ENCODE results near the gene UPF1. TPM values are rescaled to one million over a fixed set of nuclear protein-coding genes. Genes with fewer than 3 reads are reported as not detected.

UPF1 gene
- total RNA-seq, 3 donors from 2014 or later (not counting 1 experiment from before 2014, with no cell fraction given) = 123 to 140 (median 138) TPM

DNA sequence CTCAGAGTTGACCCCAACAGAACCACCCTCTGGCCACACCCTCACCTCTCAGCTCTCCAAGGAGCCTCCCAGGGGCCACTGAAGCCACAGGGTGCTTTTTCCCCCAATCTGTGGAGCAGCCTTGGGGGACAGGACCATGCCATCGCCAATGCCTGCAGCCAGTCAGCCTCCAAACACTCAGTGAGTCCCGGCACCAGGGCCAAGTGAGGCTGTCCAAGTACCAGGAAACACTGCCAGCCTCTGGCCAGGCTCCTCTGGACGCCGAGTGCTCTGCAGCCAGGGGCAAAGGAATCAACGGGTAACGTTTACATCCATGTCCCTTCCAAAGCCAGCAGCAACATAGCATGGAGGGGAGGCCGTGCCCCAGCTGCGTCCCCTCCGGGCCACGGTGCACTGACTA lies 31.1 kb upstream of the UPF1 start:
- H3K4me1 Mint-ChIP-seq = no peaks in the 10 kb centered on the region
- Histone ChIP-seq H3K36me3 (ENCODE audit: control insufficient read depth, insufficient read depth, low read length) (no peaks in the 10 kb centered on the region), H3K27me3 (ENCODE audit: control insufficient read depth, insufficient read depth, low read length) (peaks cover 11% of the 10 kb centered on the region), H3K4me3 (ENCODE audit: low read length) (no peak overlapping the region), H3K9me3 (ENCODE audit: control insufficient read depth, insufficient read depth, low read length) (no peaks in the 10 kb centered on the region), H3K27ac (ENCODE audit: low read length) (no peak overlapping the region), H3K4me1 (ENCODE audit: control insufficient read depth, insufficient read depth, low read length) (no peaks in the 10 kb centered on the region)
- no peak overlapping the region for H3K4me3 Mint-ChIP-seq
- H3K9me3 Mint-ChIP-seq = no peaks in the 10 kb centered on the region
- intact Hi-C loops (cut with micrococcal nuclease) = no loop called here
- ATAC-seq = no peak
- TF ChIP-seq, protein P1, sequence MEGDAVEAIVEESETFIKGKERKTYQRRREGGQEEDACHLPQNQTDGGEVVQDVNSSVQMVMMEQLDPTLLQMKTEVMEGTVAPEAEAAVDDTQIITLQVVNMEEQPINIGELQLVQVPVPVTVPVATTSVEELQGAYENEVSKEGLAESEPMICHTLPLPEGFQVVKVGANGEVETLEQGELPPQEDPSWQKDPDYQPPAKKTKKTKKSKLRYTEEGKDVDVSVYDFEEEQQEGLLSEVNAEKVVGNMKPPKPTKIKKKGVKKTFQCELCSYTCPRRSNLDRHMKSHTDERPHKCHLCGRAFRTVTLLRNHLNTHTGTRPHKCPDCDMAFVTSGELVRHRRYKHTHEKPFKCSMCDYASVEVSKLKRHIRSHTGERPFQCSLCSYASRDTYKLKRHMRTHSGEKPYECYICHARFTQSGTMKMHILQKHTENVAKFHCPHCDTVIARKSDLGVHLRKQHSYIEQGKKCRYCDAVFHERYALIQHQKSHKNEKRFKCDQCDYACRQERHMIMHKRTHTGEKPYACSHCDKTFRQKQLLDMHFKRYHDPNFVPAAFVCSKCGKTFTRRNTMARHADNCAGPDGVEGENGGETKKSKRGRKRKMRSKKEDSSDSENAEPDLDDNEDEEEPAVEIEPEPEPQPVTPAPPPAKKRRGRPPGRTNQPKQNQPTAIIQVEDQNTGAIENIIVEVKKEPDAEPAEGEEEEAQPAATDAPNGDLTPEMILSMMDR (IDR thresholded peaks at IDR 0.05) = no peak
- WGBS (ENCODE audit: insufficient coverage) = 82% methylated on average over 10 of the region's 10 CpGs
- no peaks in the 10 kb centered on the region for H3K36me3 Mint-ChIP-seq
- DNase-seq = no peak
- no peak overlapping the region for H3K27ac Mint-ChIP-seq
- H3K27me3 Mint-ChIP-seq (ENCODE audit: low read depth in 2 of 2) = peaks cover 8 to 9% of the 10 kb centered on the region in 2 donors

GRCh38 chr19:18802354-18802753 lies 29.4 kb upstream of the UPF1 start:
- intact Hi-C loops (cut with micrococcal nuclease) = no loop called here
- no peaks in the 10 kb centered on the region for H3K4me1 ChIP-seq (ENCODE audit: control insufficient read depth, insufficient read depth, low read length)
- no peaks in the 10 kb centered on the region for H3K36me3 Mint-ChIP-seq
- no peak overlapping the region for H3K4me3 Mint-ChIP-seq
- TF ChIP-seq, protein P1 (IDR thresholded peaks at IDR 0.05) = no peak
- H3K27ac Mint-ChIP-seq = no peak overlapping the region
- no peaks in the 10 kb centered on the region for H3K9me3 ChIP-seq (ENCODE audit: control insufficient read depth, insufficient read depth, low read length)
- ATAC-seq = no peak
- no peaks in the 10 kb centered on the region for H3K36me3 ChIP-seq (ENCODE audit: control insufficient read depth, insufficient read depth, low read length)
- no peaks in the 10 kb centered on the region for H3K9me3 Mint-ChIP-seq
- peaks cover 3 to 4% of the 10 kb centered on the region in 2 donors for H3K27me3 Mint-ChIP-seq (ENCODE audit: low read depth in 2 of 2)
- H3K27me3 ChIP-seq (ENCODE audit: control insufficient read depth, insufficient read depth, low read length) = peaks cover 8% of the 10 kb centered on the region
- no peaks in the 10 kb centered on the region for H3K4me1 Mint-ChIP-seq
- no peak for DNase-seq
- WGBS (ENCODE audit: insufficient coverage) = 79% methylated on average over 11 of the region's 11 CpGs
- H3K27ac ChIP-seq (ENCODE audit: low read length) = no peak overlapping the region
- H3K4me3 ChIP-seq (ENCODE audit: low read length) = no peak overlapping the region

DNA sequence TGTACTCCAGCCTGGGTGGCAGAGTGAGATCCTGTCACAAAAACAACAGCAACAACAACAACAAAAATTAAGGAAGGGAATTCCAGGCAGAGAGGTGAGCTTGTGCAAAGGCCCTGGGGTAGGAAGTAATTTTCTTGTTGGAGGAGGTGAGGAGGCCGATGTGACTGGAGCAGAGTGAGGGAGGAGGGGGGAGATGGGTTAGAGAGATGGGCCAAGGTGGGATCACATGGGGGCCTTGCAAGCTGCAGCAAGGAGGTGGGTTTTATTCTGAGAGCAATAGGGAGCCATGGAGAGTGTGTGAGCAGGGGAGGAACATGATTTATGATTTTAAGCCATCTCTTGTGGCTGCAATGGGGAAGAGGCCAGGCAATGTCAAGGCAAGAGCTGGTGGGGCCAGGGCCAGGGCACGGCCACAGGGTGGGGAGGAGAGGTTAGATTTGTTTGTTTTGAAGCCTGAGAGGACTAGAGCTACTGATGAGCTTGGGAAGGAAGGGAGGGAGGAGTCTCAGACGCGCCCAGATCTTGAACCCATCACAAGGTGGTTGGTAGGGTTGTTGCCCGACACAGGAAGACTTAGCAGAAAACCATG lies 28.1 kb upstream of the UPF1 start:
- H3K4me3 Mint-ChIP-seq = no peak overlapping the region
- H3K36me3 ChIP-seq (ENCODE audit: control insufficient read depth, insufficient read depth, low read length) = no peaks in the 10 kb centered on the region
- H3K4me1 ChIP-seq (ENCODE audit: control insufficient read depth, insufficient read depth, low read length) = no peaks in the 10 kb centered on the region
- H3K4me1 Mint-ChIP-seq = no peaks in the 10 kb centered on the region
- H3K4me3 ChIP-seq (ENCODE audit: low read length) = no peak overlapping the region
- intact Hi-C loops (cut with micrococcal nuclease) = no loop called here
- WGBS (ENCODE audit: insufficient coverage) = 88% methylated on average over 5 of the region's 5 CpGs
- no peaks in the 10 kb centered on the region for H3K9me3 ChIP-seq (ENCODE audit: control insufficient read depth, insufficient read depth, low read length)
- H3K27ac ChIP-seq (ENCODE audit: low read length) = no peak overlapping the region
- ATAC-seq (no peak), DNase-seq (no peak)
- H3K27me3 ChIP-seq (ENCODE audit: control insufficient read depth, insufficient read depth, low read length) = peaks cover 4% of the 10 kb centered on the region
- no peaks in the 10 kb centered on the region for H3K9me3 Mint-ChIP-seq
- no peak overlapping the region for H3K27ac Mint-ChIP-seq
- H3K27me3 Mint-ChIP-seq (ENCODE audit: low read depth in 2 of 2) = no peaks in the 10 kb centered on the region
- no peaks in the 10 kb centered on the region for H3K36me3 Mint-ChIP-seq
- TF ChIP-seq, protein P1 (IDR thresholded peaks at IDR 0.05) = no peak

GRCh38 chr19:18804139-18804601 lies 27.6 kb upstream of the UPF1 start:
- no peaks in the 10 kb centered on the region for H3K36me3 Mint-ChIP-seq
- no peaks in the 10 kb centered on the region for H3K9me3 Mint-ChIP-seq
- TF ChIP-seq, protein P1 (IDR thresholded peaks at IDR 0.05) = no peak
- DNase-seq (no peak), ATAC-seq (no peak)
- WGBS (ENCODE audit: insufficient coverage) = 92% methylated on average over 15 of the region's 15 CpGs
- Histone ChIP-seq H3K27ac (ENCODE audit: low read length) (no peak overlapping the region), H3K4me1 (ENCODE audit: control insufficient read depth, insufficient read depth, low read length) (peaks cover 2% of the 10 kb centered on the region), H3K9me3 (ENCODE audit: control insufficient read depth, insufficient read depth, low read length) (no peaks in the 10 kb centered on the region), H3K27me3 (ENCODE audit: control insufficient read depth, insufficient read depth, low read length) (peaks cover 3% of the 10 kb centered on the region), H3K4me3 (ENCODE audit: low read length) (no peak overlapping the region), H3K36me3 (ENCODE audit: control insufficient read depth, insufficient read depth, low read length) (no peaks in the 10 kb centered on the region)
- intact Hi-C loops (cut with micrococcal nuclease) = no loop called here
- no peaks in the 10 kb centered on the region for H3K4me1 Mint-ChIP-seq
- no peaks in the 10 kb centered on the region for H3K27me3 Mint-ChIP-seq (ENCODE audit: low read depth in 2 of 2)
- H3K27ac Mint-ChIP-seq = no peak overlapping the region
- no peak overlapping the region for H3K4me3 Mint-ChIP-seq
